Stimulated activated CD4-positive, alpha-beta T cell treated with anti-CD3 and anti-CD28 coated beads, Interleukin-2, amount 100 ng/mL, for 24 hours (primary cell): ENCODE measurements around the gene KIRREL3.

Experiments used
- DNase-seq, 2 donors: peaks; one replicate each; pipeline ENCODE4 v3.0.0-alpha.2; 2020

The KIRREL3 gene

DNA sequence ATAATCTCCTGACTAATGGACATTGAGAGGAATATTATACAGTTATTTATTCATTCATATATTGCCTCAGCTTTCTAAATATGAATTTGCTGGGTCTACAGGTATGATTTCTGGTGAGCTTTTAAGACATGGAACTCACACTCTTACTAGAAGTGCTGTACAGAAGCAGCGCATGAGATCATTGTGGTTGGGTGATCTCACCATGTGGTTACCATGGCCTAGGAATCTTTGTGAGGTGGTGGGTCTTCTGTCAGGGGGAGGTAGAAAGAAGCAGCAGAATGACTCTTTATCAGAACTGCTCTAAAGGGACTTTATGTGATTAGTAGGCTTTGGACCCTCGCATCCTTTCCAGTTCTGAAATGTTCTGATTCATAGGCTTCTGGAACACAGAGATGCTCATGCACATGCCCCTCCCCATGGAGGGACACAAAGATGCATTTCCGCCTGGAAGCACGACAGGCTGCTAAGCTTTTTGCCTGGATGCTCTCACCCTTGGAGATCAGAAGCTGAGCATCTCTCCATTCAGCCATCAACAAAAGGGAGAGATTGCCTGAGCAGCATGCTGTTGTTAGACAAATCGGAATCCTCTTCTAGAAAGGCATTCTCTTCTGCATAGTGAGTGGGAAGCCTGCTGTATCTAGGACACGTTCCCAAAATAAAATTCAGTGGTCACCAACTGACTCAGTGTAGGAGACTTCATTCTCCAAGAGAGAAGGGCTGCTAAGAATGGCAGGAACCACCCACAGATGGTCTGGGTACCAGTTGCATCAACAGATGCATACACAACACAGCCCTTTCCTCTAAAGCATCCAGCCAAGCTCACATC, 51.3 kb downstream of the KIRREL3 start:
- DNase-seq, result no peak

DNA sequence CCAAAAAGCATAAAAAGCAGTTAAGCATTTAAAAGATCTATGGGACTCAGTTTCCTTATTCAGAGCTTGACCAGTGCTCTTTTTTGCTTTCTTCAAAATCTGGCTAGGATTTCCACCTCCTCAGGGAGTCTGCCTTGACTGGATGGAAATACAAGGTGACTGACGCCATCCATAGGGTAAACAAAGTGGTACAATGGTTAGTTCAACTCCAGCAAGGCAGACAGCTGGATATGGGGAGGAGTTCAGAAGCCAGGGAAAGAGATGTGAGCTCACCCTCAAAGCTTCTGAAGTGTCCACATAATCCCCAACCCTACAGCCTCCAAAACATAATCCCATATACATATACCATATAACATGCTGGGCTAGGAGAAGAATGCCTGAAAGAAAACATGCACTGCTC, 52.0 kb downstream of the KIRREL3 start:
- DNase-seq, result no peak

DNA sequence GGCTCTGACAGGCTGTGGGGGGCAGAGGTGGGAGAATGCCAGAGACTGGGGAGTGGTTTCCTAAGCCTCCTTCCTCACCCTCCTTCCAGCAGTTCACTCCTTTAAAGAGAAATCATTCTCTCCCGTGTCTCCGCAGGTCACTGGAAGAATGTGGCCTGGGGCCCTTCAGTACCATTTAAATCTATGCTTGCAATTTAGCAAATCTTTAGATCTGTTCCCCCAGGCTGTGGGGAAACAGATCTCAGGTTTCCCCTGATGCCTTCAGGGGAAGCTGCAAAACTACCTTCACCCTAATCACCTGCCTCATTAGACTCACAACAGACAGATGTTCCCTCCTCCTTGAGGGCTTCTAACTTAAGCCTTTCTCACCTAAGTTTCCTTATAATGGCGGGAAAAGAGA, 55.3 kb downstream of the KIRREL3 start:
- DNase-seq, result no peak

DNA sequence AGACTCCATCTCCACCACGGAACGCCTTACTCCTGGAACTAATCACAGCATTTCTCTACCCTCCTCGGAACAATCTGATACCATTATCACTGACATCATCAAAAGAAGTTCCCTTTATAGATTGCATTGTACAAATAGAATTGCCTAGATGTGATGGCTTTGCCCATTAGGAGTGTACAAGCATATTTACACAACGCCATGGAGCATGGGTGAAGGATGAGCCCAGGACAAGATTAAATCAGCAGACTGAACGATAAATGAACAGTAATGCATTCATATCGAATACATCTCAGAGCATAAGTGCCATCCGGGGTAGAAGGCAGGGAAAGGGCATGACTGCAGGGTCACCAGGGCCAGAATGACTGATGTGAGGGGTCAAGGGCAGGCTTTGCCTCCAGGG, 57.3 kb downstream of the KIRREL3 start:
- DNase-seq, result no peak

DNA sequence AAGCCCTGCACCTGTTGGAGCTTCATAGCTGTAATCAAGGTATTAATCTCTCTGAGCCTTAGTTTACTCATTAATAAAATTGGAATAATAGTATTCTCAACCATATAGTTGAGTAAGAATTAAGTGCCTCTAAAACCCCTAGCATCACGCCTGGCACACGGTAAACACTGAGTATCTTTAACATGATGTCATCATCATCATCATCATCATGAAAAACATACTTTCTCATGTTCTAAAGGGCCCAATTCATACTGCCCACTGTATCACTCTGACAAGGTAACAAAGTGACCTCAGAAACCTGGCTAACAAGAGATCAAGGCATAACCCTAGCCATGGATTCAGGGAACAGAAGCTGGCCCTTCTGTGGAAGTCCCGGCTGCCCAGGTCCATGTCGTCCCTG, 58.4 kb downstream of the KIRREL3 start:
- DNase-seq, result no peak

DNA sequence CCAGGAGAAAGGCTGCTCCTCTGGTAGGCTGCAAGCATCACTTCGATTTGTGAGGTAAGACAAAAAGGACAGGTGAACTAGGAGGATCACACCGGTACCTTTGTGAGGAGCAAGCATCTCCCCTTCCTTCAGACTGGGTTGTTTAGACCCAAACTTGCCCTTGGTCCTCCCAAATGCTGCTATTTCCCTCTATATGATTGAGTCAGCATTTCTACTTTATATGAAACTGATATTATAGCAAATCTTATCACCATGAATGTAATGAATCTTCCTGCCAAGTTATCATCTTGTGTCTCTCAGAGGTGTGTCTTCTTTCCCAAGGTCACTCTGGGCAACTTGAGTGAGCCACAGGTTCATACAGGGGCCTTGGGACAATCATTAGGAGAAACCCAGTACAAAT, 61.0 kb downstream of the KIRREL3 start:
- DNase-seq, result no peak

DNA sequence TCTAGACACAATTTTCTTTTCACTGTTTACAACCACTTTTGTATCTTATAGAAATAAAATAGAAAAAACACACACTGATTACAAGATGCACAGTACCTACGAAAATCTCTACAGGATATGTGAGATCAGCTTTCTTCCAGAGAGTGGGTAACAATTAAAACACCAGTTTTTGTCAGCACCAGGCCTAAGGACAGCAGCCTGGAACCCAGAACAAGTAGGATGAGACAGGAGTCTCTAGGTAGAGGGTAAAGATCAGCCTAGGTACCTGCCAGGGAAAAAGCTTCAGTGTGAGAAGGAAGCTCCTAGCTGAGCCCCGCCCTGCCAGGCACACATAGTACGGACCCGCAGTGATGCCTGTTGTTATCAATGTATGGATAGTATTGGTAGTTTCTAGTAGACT, 61.9 kb downstream of the KIRREL3 start:
- DNase-seq, result no peak

DNA sequence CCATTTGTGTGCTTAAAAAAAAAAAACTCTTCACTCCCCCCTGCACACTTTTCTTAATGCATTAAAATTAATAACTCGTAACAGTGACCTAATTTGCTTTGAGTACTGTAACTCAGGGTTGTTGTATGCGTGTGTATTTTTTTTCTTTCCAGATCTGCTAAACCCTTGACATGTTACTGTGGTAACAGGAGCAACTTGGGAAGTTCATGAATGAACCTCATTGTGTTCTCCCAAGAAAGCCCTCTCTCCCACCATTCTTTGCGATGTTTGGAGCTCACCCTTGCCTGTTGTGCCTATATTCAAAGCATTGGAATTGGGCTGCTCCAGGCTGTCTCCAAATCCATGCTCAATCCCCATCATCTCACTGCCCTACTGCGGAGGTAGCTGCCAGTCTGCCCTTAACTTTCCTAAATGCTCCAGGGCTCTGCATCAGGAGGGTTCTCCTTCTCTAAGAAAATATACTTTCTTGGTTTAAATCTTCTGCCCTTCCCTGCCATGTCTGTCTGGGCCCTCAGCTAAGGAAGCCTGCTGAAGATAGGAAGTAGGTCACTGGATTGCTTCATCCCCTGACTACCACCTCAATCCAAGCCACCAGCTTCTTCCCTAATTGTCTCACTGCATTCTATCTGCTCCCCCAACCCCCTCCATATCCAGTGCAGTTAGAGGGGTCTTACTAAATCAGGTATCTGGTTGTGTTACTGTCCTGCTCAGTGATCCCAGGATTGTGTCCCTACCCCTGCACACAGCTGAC, 70.3 kb downstream of the KIRREL3 start:
- DNase-seq, result no peak

DNA sequence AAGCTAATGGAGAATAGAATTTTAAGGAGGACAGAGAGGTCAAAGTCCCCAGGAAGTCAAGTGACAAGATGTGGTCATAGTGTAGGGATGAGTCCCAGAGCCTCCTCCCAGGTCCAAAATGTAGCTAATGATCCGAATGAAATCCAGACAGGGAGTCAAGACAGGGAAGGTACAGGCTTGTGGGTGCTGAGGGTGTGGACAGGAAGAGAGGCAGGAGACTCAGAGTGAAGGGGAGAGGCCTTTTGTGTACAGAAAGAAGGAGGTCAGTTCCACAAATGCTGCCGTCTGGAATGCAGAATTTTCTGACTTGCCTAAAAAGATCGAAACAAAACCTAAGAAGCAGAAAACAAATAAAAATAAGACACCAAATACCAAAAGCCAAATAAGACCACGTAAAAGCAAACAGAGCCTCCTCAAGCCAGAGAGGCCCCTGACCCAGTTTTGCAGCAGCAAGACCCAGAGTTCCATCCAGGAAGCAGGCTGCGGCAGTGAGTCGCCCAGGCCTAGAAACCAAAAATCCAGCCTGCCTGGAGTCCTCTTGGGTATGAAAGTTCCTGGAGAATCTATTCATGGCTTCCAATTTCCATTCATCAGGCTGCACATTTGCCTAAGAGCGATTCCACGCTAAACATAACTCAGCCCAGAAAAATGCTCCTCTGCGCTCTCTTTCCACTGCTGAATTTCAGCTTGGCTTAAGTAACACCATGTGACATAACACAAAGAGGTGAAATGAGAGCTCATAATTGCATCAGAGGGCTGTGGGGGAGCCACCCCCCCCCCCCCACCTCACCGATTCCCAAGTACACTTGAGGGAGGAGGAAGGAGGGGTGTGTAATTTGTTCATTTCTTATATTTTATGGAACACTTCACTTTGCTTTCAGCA, 71.2 kb downstream of the KIRREL3 start:
- DNase-seq, result no peak

DNA sequence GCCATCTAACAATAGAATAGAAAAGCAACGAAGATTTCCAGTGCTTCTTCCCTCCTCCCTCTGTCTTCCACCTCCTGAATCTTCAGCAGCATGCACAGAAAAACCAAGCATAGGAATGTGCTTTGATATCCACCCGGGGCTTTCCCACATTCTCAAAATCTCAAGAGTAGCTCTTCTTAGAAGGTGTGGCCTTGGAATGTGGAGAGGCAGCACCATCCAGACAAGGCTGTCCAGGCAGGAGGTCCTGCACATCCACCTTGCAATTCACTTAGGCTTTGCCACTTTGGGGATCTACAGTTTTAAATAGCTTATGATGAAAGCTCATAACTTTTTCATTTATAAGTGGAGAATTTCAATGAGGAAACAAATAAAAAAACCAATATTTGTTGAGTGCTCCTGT, 72.9 kb downstream of the KIRREL3 start:
- DNase-seq, result no peak

DNA sequence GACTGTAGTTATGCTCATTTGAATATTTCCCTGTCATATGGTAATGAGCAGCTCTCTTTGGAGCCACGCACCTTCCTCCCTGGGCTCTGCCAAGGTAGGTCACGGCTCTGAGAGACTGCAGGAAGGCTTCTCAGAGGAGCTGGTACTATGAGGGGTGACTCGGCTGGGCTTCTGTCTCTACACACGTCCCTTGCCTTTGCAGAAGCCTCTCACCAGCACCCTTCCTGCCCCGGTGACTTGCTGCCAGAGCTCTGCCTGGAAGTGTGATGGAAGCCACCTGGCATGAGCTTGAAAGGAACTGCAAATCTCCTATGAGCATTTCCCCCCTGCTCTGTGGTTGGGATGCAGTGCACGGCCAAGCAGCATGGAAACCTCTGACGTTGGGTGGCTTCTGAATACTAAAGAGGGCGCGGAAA, 74.2 kb downstream of the KIRREL3 start:
- no peak for DNase-seq

DNA sequence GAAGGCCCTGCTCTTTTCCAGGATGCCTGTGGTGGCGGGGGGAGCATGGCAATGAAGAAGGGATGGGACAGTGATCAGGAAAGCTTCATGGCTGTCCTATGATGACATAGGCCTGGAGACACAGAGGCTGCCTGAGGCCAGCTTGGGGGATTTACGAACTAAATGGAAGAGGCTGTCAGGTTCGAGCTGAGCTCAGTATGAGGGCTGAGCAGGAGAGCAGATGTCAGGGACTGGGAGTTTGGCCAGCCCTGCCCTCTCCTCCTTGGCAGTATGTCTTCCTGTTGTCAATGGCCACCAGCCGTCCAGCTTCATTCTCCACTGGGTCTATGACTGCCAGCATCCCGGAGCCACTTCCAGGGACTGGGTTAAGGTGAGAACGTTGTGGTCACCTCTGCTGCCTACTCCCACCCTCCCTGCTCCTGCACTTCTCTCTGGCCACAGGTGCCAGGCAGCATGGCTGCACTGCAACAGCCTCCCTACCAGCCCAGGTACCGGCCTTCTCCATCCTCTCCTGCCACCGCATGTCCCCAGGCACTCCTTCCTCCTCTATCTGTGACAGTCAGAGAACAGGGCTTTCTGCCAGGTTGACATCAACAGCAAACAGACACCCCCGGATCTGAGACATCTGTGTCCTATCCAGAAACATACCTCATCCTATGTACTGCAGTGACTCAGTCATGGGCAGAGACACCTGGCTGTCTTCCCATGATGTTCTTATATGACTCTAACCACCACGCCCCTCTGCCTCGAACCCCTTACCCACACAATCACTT, 75.1 kb downstream of the KIRREL3 start:
- no peak for DNase-seq

DNA sequence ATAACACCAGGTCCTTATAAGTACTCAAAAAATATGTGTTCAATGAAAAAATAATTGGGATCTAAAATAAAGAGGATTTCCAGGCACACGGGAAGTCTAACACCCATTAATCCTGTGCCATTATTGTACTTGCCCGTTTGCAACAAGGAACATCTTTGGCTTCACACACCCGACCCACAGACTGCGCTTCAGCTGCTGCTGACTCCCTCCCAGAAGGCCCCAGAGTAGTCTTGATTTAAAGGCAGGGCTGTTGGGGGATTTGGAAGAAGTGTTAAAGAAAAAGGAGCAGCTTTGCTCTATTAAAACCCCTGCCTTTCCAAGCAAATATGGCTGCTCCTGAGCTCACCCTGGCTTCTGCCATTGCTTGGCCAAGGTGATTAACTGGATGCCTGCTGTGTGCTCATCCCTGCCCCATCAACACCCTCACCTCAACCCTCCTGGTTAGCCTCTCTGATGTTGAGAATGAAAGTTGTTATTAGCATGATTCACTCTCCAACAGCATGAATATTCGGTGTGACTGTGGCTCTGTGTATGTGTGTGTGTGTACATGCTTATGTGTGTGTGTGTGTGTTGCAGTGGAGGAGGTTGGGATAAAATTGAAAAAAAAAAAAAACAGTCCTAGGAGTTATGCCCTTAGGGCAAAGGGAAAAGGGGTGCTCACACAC, 76.1 kb downstream of the KIRREL3 start:
- no peak for DNase-seq

DNA sequence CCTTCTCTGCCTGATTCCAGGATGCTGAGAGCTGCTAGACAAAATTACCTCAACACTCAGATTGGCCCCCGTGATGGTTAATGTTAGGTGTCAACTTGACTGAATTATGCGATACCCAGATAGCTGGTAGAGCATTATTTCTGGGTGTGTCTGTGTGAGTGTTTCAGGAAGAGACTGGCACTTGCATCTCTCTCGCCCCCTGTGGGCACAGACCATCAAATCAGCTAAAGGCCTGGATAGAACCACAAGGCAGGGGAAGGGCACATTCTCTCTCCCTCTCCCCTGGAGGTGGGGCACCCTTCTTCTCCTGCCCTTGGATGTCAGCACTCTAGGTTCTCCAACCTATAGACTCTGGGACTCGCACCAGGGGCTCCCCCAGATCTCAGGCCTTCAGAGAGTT, 79.7 kb downstream of the KIRREL3 start:
- no peak for DNase-seq

DNA sequence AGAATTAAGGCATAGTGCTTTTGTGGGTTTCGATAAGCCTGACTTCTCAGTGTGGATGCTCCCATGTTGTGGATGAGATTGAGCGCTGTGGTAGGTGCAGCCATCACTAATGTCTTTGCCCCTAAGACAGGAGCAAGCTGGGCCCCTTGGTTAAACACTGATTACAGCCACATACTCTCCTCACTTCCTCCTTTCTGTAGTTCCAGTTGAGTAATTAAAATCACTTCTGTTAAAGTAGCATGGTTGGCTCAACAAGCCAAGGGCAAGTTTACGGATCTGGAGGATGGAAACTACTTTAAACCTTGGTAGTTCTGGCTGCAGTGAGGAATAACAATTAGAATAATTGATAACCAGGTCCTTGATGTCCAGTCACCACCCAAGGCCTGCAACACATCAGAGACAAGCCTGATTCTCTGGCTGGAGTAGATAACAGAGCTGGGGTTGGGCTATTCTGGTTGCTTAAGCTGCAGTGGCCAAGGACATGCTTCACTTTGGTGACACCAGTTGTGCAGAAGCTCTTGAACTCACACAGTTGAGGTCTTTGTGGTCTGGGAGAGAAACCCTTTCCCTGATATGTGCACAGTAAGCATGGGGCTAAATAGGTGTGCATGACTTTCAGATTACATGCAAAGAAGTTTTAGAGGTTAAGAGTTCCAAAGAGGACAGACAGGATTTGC, 81.3 kb downstream of the KIRREL3 start:
- no peak for DNase-seq

DNA sequence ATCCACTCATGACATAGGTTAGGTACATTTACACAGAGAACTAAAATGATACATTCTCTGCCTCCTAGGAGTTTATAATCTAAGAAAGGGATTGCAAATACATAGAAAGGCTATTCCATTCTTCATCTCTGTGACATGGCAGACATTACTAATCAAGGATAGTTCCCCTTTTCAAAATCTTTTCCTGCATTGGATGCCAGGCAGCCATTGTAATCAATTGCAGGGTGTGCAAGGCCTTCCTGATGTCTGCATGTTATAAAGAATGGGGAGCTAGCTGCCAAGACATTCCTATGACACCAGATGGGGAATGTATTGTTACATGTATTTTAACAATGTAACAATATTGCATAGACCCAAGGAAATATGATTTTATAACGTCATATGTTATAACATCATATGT, 82.0 kb downstream of the KIRREL3 start:
- no peak for DNase-seq

DNA sequence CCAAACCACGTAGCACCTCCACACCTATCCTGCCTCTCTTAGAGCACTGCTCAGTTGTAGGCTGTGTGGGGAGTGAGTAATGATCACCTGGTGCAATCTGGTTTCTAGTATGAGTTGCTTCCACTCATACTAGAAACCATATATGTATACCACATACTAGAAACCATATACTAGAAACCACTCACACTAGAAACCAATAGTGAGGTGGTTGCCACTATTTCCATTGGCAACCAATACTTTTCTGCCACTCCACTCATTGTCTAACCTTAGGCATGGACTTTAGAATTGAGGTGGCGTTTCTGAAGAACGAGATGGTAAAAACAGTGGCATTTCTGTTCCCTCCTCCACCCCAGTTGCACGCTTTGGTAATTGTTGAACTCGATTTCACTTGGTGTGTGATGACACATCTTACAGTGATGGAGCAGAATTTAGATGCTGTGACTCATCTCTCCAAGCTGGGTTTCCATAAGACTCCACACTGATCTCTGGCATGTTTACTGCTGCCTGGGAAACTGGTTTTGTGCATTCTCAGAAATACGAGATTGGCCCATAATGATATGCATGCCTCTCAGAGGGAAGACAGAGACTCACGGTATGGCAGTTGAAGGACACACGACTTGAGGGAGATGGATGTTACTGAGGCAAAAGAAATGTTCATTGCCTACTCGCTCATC, 82.9 kb downstream of the KIRREL3 start:
- peak in 1 of 2 donors; percentile 9 for DNase-seq

DNA sequence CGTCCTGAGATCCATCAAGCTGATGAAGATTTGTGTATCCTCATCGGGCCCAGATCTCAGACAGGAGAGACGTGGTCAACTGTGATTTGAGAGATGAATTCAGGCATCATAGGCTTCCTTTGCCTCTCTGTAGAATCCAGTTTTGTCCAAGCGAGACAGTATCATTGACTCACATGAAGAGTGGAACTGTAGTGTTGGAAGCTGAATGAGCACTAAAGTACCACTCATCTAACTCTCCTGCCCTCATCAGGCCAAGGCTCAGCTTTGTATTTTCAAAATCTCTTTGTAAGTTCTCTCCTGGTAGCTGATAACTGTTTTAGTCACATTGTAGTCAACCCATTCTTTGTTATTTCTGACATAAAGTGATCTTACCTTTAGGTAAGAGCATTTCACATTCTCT, 85.1 kb downstream of the KIRREL3 start:
- DNase-seq, result no peak

DNA sequence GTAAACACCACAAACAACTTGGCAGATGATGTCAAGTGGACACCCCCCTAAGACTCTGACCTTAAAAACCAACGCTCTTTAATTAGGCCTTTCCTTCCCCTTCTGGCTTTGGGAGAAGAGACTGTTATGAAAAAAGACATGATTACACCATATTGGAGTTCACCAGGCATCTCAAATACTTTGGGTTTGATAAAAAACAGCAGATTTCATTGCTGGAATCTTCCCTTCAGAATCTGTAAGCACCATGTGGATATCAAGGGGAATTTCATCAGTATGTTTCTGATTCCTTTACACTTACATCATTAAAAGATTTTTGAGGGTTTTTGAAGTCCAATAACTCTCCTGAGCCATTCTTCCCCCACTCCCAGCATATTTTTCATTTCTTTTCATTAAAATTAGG, 85.6 kb downstream of the KIRREL3 start:
- DNase-seq, result no peak

DNA sequence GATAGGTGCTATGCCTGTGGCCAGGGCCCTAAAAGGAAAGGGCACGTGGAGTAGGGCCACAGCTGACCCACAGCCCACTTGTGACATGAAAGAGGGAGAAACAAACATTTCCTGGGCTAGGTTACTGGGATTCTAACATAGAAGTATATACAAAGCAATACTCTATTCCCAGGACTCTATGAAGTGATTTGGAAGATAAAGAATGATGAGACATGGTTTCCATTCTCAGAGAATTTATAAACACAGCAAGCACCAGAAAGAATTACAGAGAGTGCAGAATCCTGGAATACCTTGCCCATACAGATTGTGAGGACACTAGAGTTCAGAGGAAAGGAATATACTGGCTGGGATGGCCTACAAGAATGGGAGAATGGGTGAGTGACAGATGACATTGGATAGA, 86.4 kb downstream of the KIRREL3 start:
- DNase-seq, result no peak

DNA sequence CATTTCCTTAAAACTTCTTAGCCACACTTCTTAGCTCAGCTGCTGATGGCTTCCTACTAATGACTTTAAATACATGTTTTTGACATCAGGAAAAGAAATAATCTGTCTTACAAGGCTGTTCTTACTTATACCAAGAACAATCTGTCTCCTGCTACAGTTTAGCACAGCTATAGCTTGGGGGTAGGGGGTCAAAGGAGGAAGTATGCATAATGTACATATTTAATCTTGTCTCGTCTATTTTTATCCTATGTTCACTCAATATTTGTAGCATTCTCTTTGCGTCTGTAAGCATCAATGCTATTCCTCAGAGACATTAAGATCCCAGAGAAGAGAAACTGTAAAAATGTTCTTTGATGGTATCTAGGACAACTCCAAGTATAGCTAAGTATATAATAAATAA, 96.0 kb downstream of the KIRREL3 start:
- DNase-seq, result no peak
